ENCODE measurements around the gene USP53.

- no peak for TF ChIP-seq GATA2 (IDR thresholded peaks at IDR 0.05; ENCODE audit: low read depth, low read length)
- no peak for TF ChIP-seq GATA3 (IDR thresholded peaks at IDR 0.05; ENCODE audit: low read depth, low read length)
Observed at GRCh38 chr4:119229908-119230687, 17.6 kb downstream of the USP53 start.
